Stimulated activated CD8-positive, alpha-beta memory T cell treated with anti-CD3 and anti-CD28 coated beads, Interleukin-12 subunit alpha, Interleukin-12 subunit beta, amount 100 ng/mL, for 1 hour (primary cell): Measurements from ENCODE around the gene TUBGCP2.

Source experiments
- DNase-seq: peaks from one replicate; pipeline ENCODE4 v3.0.0-alpha.2; 2020; ENCODE audit warnings: low read depth

The TUBGCP2 gene

GRCh38 chr10:133263674-133264073 is 45.0 kb downstream of the TUBGCP2 start:
- no peak for DNase-seq

- DNase-seq, result no peak
These were observed 46.0 kb downstream of the TUBGCP2 start for GRCh38 chr10:133262696-133263095.

- DNase-seq, result peak; percentile 69
These were observed 46.8 kb downstream of the TUBGCP2 start for GRCh38 chr10:133261726-133262325.

GRCh38 chr10:133260895-133261725 is 47.6 kb downstream of the TUBGCP2 start:
- no peak for DNase-seq

- no peak for DNase-seq
These were observed 49.1 kb downstream of the TUBGCP2 start for GRCh38 chr10:133259602-133259989.

GRCh38 chr10:133258818-133259601 is 49.7 kb downstream of the TUBGCP2 start:
- peak; percentile 64 for DNase-seq

GRCh38 chr10:133258066-133258817 is 50.4 kb downstream of the TUBGCP2 start:
- no peak for DNase-seq

GRCh38 chr10:133257489-133258065 is 51.1 kb downstream of the TUBGCP2 start:
- no peak for DNase-seq

- no peak for DNase-seq
These were observed 53.3 kb downstream of the TUBGCP2 start for GRCh38 chr10:133255323-133255722.

- no peak for DNase-seq
These were observed 54.1 kb downstream of the TUBGCP2 start for GRCh38 chr10:133254421-133255120.

- DNase-seq, result no peak
These were observed 55.2 kb downstream of the TUBGCP2 start for GRCh38 chr10:133253361-133253955.

- no peak for DNase-seq
These were observed 56.5 kb downstream of the TUBGCP2 start for GRCh38 chr10:133252223-133252552.

GRCh38 chr10:133251388-133252222 is 57.1 kb downstream of the TUBGCP2 start:
- DNase-seq, result no peak

GRCh38 chr10:133249975-133250754 is 58.5 kb downstream of the TUBGCP2 start:
- no peak for DNase-seq

- DNase-seq, result no peak
These were observed 59.4 kb downstream of the TUBGCP2 start for GRCh38 chr10:133249094-133249780.

- DNase-seq, result no peak
These were observed 60.3 kb downstream of the TUBGCP2 start for GRCh38 chr10:133248334-133248715.

- DNase-seq, result no peak
These were observed 60.9 kb downstream of the TUBGCP2 start for GRCh38 chr10:133247681-133248333.

GRCh38 chr10:133246236-133246626 is 62.4 kb downstream of the TUBGCP2 start:
- no peak for DNase-seq
